WTC11 (cell line): ENCODE results near the gene FAF1. TPM values are rescaled to one million over a fixed set of nuclear protein-coding genes. Genes with fewer than 3 reads are reported as not detected.

Experiments used
- ATAC-seq: fragments of 200-7000 bp; cut with Tn5 transposase; 2 replicates; pipeline ENCODE4 v1.10.0; 2021; ENCODE audit warnings: mild to moderate bottlenecking, moderate library complexity
- CTCF ChIA-PET: fragments of 300-600 bp; sonication (Branson Sonifier 250); formaldehyde crosslinking; loops from one replicate; lab custom pipeline; 2021; ENCODE audit warnings: antibody characterized with exemption; lab: Charles Lee
- POLR2A ChIA-PET: fragments of 350-600 bp; sonication (Branson Sonifier 250); formaldehyde crosslinking; loops from one replicate; lab custom pipeline; 2021; ENCODE audit warnings: antibody characterized with exemption; lab: Charles Lee
- DNase-seq: peaks from one replicate; pipeline ENCODE4 v3.0.0; 2021; ENCODE audit warnings: low spot score
- H3K27ac Mint-ChIP-seq: 2 replicates; pipeline ENCODE4 v1.8.0; 2021; ENCODE audit warnings: mixed read lengths
- H3K27me3 Mint-ChIP-seq: 2 replicates; pipeline ENCODE4 v1.8.0; 2021; ENCODE audit warnings: low read depth, mild to moderate bottlenecking, moderate library complexity, mixed read lengths
- H3K36me3 Mint-ChIP-seq: 2 replicates; pipeline ENCODE4 v1.8.0; 2021; ENCODE audit warnings: mixed read lengths
- H3K4me1 Mint-ChIP-seq: 2 replicates; pipeline ENCODE4 v1.8.0; 2022; ENCODE audit warnings: mixed read lengths
- H3K4me3 Mint-ChIP-seq: 2 replicates; pipeline ENCODE4 v1.8.0; 2021; ENCODE audit warnings: mild to moderate bottlenecking, moderate library complexity, mixed read lengths
- H3K9me3 Mint-ChIP-seq: 2 replicates; pipeline ENCODE4 v1.8.0; 2021; ENCODE audit warnings: mixed read lengths
- CREB1 ChIP-seq: sonication (generic); formaldehyde crosslinking; IDR thresholded peaks from 2 replicates; pipeline ENCODE4 v1.8.0; 2023; ENCODE audit warnings: mild to moderate bottlenecking, missing genetic modification reagents
- CTCF ChIP-seq: fragments of 200-600 bp; IDR thresholded peaks from 2 replicates; pipeline ENCODE4 v1.8.0; 2022; ENCODE audit warnings: antibody characterized with exemption
- ERG ChIP-seq: fragments of 250-450 bp; sonication (Bioruptor Pico); IDR thresholded peaks from 2 replicates; pipeline ENCODE4 v1.8.0; 2021; ENCODE audit warnings: mild to moderate bottlenecking
- MXD4 ChIP-seq: fragments of 250-450 bp; sonication (Bioruptor Pico); IDR thresholded peaks from 2 replicates; pipeline ENCODE4 v1.8.0; 2021; ENCODE audit warnings: mild to moderate bottlenecking, moderate library complexity, borderline replicate concordance
- NFE2L1 ChIP-seq: sonication (generic); formaldehyde crosslinking; IDR thresholded peaks from 2 replicates; pipeline ENCODE4 v1.8.1; 2023; ENCODE audit warnings: missing genetic modification reagents
- PRRX2 ChIP-seq: fragments of 250-450 bp; sonication (Bioruptor Pico); IDR thresholded peaks from 2 replicates; pipeline ENCODE4 v1.8.0; 2021; ENCODE audit warnings: mild to moderate bottlenecking
- ZNF121 ChIP-seq: sonication (generic); formaldehyde crosslinking; IDR thresholded peaks from 2 replicates; pipeline ENCODE4 v1.8.0; 2023; ENCODE audit warnings: missing genetic modification reagents
- ZNF423 ChIP-seq: fragments of 250-450 bp; sonication (Bioruptor Pico); IDR thresholded peaks from 2 replicates; pipeline ENCODE4 v2.1.2; 2022; ENCODE audit warnings: mild to moderate bottlenecking, moderate library complexity
- ZSCAN18 ChIP-seq: fragments of 250-450 bp; sonication (Bioruptor Pico); IDR thresholded peaks from 2 replicates; pipeline ENCODE4 v2.1.2; 2022; ENCODE audit warnings: mild to moderate bottlenecking, moderate library complexity
- total RNA-seq: library from RNA; stranded (reverse); gene quantifications from 3 replicates; pipeline ENCODE4 v1.2.3, GENCODE V29; 2021

FAF1 gene
- total RNA-seq, 1 experiment from 2014 or later, result 53.5 TPM

GRCh38 chr1:50393522-50394120, 566.4 kb downstream of the FAF1 start:
- TF ChIP-seq NFE2L1 (no peak), ZNF423 (CRISPR knock-in tag) (peak; percentile 50), CTCF (no peak), CREB1 (CRISPR knock-in tag) (no peak), ZSCAN18 (CRISPR knock-in tag) (peak; percentile 91), MXD4 (CRISPR knock-in tag) (0 out of 2 replicates have a peak, but pooled peaks have one; percentile 71), ZNF121 (CRISPR knock-in tag) (peak; percentile 68; the same call in 1 of the 2 replicates), PRRX2 (CRISPR knock-in tag) (peak; percentile 39; the same call in 1 of the 2 replicates), ERG (CRISPR knock-in tag) (peak; percentile 79)
- TF ChIP-seq, all 79 proteins: peak for 6
- Mint-ChIP-seq H3K9me3 (peaks cover 37% of the 10 kb centered on the region), H3K27me3 (peaks cover 2% of the 10 kb centered on the region), H3K4me1 (peaks cover 7% of the 10 kb centered on the region), H3K36me3 (peaks cover 8% of the 10 kb centered on the region), H3K27ac (peak overlapping the region; percentile 48), H3K4me3 (no peak overlapping the region)
- CTCF ChIA-PET, result interaction anchor here (1.1 kb wide), 1 partner anchor 45 kb away, joined by 3 read pairs; no protein-coding TSS in a partner anchor
- ATAC-seq (peak; percentile 75), DNase-seq (no peak)
- POLR2A ChIA-PET, result no interaction called here

Other genes starting within 250 kb of the FAF1 start
- 0.11 to 0.14 TPM in 2 of 3 replicates, not detected in the other for gene CDKN2C, start 10.0 kb upstream of the FAF1 start, total RNA-seq
- not detected in 3 replicates for gene C1orf185, start 142.0 kb upstream of the FAF1 start, total RNA-seq